NT2/D1 (cell line): ENCODE measurements around the gene SNF8.

Experiments used
- YY1 ChIP-seq: IDR thresholded peaks from 2 replicates; pipeline ENCODE4 v1.6.1; 2011; ENCODE audit not compliant: insufficient read length, insufficient read depth
- ZNF274 ChIP-seq: IDR thresholded peaks from 2 replicates; pipeline ENCODE4 v1.6.1; 2011; ENCODE audit warnings: mild to moderate bottlenecking, low read depth, low read length

- TF ChIP-seq ZNF274 (no peak), YY1 (no peak)
Observed at GRCh38 chr17:48883171-48883570, 61.5 kb downstream of the SNF8 start.
